HG03103 (cell line): ENCODE data around the gene DCPS.
"Not testable (repeated sequence)": the region's sequence is repeated elsewhere in the genome, so short reads cannot be mapped to it uniquely, and the experiment has no call there.

ENCODE experiments used
- ATAC-seq: cut with Tn5 transposase; IDR thresholded peaks from one replicate; pipeline ENCODE4 v1.9.1; 2021; ENCODE audit warnings: low read depth; ENCODE audit not compliant: unreplicated experiment

The DCPS gene

DNA sequence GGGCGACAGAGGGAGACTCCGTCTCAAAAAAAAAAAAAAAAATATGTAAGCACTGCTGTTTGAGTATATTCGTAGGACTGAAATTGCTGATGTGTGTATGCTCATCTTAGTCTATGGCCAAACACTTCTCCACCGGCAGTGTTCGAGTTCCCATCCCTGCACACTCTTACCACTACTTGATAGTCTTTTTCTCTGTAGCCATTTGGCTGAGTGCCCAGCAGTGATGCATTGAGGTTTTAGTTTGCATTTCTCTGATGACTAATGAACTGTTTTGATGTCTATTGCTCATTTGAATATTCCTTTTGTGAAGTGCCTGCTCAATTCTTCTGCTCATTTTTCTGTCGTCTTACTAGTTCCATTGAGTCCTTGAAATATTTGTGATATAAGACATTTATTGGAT is 19.0 kb upstream of the DCPS start:
- ATAC-seq = peak; percentile 40

DNA sequence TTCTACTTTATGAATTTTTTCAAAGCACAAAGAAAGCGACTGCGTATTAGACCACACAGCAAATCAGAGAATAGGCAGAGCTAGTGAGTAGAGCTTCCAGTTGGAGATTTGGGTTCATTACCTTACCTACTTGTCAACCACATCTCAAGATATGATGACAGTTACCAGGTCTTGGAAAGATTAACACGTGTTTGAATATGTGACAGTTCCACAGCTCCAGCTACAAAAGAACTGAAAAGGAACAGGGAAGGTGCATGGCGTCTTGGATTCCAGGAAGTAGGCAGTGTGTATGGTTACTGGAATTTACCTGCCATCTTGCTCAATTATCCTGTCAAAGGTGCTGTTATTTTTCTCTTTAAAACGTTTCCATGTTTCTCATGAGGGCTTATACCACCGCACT is 15.6 kb upstream of the DCPS start:
- ATAC-seq = no peak

DNA sequence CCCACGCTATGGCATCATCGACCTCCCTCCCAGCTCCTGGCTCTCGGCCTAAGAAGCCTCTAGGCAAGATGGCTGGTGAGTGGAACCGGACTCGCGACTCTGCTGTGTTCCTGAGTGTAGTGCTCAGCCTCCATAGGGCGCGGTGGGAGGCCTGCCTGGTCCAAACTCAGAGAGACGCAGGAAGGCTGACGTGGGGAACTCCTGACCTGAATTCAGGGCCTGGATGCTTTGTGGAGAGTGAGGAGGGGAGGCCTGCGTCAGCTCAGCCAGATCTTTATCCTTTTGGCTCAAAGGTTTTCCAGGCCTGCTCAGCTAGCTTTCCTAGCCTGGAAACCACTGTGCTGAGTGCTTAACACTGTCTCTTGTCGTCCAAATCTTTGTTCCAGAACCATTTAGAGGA is 13.0 kb upstream of the DCPS start:
- no peak for ATAC-seq

DNA sequence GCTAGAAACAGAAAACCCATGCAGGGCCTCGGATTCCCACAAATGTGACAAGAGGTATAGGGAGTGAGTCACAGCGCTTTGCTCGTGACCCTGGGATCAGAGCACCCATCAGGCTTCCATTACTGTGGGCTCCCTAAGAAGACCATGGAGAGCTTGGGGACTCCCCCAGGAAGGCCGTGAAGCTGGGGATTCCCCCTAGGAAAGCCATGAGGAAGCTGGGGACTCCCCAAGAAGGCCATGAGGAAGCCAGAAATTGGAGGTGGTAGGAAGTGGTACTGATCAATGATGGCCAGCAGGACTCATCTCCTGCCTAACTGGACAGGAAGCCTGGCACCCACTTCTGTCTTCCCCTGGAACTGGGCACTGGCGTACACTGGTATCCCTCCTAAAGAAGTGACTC is 10.1 kb upstream of the DCPS start:
- ATAC-seq = no peak

DNA sequence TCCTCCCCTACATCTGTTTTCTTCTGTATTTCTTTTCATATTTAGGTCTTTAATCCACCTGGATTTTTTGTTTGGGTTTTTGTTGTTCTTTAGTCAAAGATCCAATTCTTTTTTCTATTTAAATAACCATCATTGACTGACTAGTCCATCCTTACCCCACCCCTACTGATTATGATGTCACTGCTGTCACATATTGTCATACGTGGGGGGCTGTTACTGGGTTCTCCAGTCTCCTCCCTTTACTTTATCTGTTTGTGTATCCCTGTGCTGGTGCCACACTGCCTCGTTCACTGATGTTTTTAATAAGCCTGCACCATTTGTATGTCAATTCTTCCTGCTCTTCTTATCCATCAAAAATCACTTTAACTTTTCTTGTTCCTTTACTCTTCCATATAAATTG is 6.9 kb upstream of the DCPS start:
- ATAC-seq = no peak

DNA sequence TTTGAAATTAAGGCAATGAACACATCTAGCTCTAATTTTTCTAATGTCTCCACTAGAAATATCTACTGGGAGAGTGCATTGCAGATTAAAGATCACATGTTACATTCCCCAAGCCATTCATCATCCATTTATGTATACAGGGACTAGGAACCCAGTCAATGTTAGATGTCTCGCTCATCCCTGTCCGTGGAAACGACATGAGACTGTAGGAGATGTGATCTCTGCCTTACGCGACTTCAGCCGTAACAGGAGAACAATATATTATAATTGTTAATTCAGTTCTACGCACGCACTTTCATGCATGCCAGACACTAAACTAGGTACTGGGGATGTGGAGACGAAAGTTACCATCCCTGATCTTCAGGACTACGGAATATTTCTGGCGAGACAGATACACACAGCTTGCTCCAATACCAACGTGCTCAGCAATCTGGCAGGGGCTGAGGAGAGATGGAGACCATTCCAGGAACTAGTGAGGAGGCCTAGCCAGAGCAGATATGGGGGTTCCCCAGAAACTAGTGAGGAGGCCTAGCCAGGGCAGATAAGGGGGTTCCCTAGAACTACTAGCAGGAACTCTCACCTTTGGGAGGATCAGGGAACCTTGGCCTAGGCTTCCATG is 706 bp downstream of the DCPS start:
- peak; percentile 19 for ATAC-seq

DNA sequence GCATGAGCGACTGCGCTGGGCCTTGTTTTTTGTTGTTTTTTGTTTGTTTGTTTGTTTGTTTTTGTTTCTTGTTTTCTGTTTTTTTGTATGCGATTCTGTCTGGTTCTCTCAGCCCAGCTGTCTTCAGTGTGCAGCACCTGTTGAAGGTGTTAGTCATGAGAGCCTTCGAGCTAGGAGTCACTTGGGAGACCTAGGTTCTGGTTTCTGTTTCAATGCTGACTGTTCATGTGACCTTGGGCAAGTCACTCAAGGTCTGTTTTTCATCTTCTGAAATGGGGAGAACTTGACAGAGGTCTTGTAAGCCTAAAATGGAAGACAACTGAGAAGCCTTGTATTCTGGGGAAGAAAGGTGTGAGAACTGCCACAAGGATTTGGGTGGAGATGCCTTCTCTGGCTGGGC is 1.8 kb downstream of the DCPS start:
- peak; percentile 48 for ATAC-seq

DNA sequence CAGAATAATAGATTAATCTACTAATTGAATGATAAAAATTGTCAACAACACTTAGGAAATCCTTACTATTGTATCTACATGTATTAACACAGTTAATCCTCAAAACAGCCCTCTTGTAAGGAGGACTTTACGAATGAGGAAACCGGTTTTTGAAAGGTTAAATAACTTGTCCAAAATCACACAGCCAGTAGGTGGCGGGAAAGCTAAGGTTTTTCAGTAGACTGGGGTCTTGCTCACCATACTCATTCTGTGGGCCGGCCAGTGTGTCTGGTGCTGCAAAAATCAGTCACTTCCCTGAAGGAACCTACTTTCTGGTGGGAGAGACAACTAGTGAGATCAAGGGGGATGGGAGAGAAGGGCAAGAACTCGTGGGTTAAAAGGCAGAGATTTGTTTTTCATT is 3.8 kb downstream of the DCPS start:
- no peak for ATAC-seq

DNA sequence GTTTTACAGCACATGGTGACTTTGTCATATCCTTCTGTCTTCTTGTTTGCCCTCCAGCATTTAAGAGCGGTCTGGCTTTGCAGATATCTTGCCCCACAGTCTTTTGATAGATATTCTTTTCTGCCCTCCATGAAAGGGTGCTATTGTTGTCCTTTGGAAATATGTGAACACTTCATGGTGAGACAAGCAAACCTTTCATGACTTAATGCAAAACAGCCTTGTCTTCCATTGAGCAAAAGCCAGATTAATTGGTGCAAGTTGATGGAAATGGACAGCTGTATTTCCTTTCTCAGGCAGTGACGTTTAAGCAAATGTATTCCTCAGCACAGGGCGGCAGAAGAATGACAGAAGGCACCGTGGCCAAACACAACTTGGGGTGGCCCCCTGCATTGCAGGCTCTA is 4.4 kb downstream of the DCPS start:
- ATAC-seq = no peak

DNA sequence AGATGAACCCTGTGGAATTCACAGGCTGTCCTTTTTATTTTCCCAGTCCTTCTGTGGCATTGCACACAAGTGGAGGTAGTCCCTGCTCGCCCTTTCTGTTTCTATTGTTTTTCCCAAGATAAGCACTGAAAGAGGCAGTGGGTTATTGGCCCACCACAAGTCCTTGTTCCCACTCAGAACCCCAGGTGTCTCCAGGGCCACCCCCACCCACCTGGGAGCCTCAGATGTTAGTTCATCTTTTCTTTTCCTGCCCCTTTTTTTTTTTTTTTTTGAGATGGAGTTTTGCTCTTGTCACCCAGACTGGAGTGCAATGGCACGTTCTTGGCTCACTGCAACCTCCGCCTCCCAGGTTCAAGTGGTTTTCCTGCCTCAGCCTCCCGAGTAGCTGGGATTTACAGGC is 4.9 kb downstream of the DCPS start:
- ATAC-seq = not testable (repeated sequence)

DNA sequence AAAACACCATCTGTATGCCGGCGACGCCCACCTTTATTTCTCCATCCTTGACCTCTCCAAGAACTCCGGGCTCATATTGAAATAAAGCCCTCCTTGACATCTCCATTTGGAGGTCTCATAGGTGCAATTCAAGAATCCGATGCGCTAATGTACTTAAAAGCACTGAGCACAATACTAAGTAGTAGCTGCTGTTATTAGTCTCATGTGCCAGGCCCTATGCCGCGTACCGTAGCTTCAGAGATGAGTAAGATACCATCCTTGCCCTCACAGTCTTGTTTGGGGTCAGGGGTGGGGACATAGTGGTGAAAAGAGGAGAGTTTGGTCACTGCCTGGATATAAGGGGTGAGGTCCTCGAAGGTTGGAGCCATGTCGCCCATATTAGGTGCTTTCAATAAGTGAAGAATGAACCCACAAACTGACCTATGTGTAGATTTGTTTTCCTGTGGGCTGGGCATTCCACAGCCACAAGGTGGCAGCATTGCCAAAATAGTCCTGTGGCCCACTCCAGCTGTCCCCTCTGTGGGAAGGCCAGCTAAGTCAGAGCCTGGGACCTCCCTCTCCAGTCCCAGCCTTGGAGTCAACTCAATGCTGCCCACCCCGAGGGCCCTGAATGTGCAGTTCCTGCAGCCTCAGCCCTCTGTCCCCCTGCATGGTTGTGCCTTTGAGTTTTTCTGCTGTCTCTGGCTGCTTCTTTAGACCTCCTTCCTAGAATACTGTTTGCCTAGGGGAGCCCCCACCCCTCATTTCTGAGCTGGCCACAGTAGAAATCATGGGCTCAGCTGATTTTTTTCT is 6.5 kb downstream of the DCPS start:
- ATAC-seq = peak; percentile 38

DNA sequence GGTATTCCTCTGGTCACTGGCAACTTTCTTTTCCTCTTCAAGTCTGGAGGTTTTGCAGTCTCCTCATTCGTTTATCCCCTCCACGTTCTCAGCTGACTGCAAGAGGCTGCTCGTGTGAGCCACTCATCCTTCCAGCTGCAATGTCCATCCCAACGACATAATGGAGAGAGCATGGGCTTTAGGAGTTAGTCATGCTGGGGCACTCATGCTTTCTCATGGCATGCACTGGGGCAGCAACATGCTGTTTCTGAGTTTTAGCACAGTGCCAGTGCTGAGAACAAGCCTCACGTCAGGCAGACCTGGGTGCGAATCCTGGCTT is 7.1 kb downstream of the DCPS start:
- ATAC-seq = no peak

DNA sequence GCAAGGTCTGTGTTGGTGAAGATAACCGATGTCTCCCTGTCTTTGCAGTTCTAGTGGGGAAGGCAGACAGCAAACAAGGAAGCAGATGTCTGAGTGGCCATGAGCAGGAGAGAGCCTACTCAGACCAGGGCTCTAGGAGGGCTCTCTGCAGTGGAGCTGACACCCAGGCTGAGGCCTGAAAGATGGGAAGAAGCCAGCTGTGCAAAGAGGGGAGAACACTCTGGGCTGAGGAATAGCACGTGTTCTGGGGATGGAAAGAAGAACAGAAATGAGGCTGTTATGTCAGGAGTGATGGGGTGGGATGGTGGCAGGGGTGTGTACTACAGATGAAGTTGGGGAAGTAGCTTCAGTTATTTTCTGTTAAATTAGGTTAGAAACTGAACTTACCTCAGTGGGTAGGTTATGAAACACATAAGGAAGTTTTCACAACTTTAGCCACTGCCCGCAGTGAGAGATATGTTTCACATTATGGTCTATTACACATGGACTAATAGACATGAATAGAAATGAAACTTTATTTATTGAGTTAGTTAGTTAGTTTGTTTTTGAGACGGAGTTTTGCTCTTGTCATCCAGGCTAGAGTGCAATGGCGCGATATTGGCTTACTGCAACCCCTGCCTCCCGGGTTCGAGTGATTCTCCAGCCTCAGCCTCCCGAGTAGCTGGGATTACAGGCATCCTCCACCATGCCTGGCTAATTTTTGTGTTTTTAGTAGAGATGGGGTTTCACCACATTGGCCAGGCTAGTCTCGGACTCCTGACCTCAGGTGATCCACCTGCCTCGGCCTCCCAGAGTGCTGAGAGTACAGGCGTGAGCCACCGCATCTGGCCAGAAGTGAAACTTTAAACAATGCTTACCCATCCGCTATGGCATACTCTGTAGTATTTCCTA is 7.8 kb downstream of the DCPS start:
- ATAC-seq = peak; percentile 46

DNA sequence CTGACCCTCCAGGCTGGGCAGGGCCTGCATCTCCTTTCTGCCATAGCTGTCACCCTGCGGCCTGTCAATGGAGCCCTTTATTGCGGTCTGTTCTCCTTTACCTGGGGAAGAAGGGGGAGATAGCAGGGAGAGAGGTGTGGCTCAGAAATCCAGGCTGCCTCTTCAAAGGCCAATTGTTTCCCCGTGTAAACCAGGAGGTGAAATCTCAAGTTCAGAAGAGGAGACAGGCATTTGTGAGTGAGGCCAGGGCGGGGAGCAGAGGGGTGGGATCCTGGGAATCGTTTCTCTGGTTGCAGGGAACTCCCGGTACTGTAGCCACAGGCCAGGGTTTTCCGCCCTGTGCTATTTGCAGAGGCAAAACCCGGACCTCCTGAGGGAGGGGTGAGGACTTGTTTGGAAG is 9.1 kb downstream of the DCPS start:
- no peak for ATAC-seq

DNA sequence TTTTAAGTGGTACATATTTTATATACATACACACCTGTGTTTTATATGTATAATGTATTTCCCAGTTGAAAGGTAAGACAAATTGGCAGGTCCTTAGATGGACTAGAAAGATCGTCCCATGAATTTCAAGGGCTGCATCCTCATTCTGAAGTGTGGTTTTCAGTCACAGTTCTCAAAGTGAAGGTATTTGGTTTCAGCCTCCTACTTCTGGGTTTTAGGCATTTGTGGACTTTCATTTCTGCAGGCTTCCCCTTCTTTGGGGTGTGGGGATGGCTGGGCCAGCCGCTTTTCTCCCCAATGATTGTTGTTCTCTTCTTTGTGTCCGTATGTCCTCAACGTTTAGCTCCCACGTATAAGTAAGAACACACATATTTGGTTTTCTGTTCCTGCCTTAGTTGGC is 10.0 kb downstream of the DCPS start:
- no peak for ATAC-seq

DNA sequence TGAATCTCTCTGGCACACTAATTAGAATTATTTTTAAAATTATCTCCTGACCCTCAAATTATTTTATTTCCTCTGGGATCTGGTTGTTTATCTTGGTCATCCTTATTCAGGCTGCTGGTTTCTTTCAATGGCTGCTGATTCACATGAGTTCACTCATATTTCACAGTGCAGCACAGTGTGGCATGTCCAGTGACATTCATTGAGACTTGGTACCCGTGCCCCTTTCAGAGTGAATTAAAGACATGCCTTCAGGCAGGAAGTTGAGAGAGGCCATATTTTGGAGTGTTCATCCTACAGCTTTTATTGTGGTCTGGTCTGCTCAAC is 13.5 kb downstream of the DCPS start:
- ATAC-seq = no peak

DNA sequence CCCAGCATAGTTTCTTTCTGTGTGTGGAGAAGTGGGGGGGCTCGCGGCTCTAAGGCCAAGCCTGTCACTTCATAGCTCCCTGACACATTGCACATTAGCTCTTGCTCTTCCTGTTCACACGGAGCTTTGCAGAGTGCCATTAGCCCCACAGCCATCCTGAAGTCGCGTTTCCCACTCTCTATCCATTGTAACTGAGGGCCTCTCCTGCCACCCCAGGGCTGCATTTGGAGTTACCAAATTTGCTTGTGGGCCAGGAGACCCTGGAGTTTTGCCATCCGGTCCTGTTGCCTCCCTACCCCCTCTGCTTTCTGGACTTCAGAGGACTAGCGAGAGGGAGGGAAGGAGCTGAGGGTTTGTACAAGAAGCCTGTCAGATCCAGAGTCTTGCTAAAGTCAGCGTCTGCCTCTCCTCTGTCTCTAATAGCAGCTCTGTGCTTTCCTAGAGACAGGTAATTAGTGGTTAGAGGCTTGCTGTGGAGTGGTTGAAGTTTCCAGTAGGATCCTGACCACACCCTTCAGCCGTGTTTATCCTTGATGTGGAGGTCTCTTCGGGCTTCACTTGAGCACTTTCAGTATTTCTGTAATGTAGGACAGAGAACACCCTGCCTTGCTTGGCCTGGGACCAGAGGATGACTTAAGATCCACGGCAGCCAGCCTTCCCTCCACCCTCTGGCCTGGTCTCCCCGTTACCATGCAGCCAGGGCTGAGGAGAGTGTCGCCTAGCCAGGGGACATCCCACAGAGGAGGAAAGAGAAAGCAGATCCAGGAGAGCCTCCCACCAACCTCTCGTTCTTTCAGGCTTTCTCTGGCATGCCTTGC is 14.1 kb downstream of the DCPS start:
- peak; percentile 20 for ATAC-seq

DNA sequence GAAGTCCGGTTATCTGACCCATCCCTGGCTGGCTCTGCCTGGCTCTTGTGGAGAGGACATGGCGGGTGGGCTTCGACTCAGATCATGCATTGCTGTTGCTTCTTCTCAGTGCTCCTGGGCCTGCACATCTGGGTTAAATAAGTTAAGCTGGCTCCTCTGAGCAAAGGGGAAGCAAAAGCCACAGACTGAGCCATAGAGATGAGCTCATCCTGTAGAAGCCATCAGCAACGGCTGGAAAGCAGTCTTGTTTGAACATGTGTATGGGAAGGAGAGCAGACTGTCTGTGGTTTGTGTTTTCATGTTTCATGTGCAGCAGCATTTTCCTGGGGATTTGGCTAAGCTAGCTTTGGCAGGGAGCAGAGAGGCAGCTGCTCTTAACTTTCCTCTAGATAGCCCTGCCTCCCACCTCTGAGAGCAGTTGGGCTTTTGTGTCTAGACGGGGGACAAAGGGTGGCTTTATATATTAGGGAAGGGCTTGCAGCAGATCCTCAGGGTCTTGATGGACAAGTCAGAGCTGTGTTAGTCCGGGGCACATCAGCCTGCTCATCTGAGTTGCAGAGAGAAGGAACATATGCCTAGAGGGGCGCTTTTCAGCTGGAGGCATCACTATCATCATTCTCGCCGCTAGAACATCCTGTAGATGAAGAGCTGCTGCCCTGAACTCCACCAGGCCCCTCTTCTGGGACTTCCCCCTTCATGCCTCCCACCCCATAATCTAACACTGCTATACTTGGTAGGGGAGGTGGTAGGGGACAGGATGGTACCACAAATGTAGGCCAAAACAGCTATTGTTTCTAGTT is 14.9 kb downstream of the DCPS start:
- peak; percentile 80 for ATAC-seq

DNA sequence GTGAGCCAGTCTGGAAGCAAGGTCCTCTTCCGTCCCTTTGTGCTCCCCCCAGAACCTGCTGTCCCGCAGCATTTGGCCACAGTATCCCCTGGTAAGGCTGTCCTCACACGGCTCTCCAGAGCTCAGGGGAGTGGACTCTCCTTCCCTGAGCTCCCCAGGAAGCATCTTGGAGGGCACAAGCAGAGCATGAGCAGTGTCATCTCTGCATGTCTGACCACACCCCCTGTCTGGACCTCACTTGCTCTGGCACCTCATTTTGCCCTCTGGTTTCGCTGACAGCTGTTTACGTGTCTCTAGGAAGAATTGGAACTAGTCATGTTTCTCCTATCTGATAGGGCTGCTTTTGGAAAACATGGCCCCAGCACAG is 15.5 kb downstream of the DCPS start:
- ATAC-seq = no peak

DNA sequence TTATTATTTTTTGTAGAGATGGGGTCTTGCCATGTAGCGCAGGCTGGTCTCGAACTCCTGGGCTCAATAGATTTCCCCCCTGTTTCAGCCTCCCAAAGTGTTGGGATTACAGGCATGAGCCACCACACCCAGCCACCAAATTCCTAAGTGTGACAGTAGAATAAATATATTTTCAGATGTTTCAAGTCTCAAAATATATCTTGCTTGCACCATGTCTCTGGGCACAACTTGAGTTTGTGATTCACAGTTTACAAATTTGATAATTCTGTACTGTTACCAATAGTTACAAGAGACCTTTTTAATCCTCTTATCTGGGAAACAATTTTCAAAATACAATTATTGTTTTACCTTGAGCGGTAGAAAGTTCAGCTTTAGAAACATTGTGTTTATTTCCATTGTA is 19.1 kb downstream of the DCPS start:
- no peak for ATAC-seq
